Measurements from ENCODE around the gene GNRHR.

The GNRHR gene

GRCh38 chr4:67700116-67700737, 54.0 kb downstream of the GNRHR start:
- peak overlapping the region; percentile 77 for H3K27ac ChIP-seq

GRCh38 chr4:67699603-67700002, 54.6 kb downstream of the GNRHR start:
- H3K27ac ChIP-seq: no peak overlapping the region
- no peak for TF ChIP-seq ZFX (IDR thresholded peaks at IDR 0.05; ENCODE audit: borderline replicate concordance)
- TF ChIP-seq CTCF (IDR thresholded peaks at IDR 0.05): no peak

More at GRCh38 chr4:67700116-67700737, 54.0 kb downstream of the GNRHR start:
- no peak for TF ChIP-seq CTCF (IDR thresholded peaks at IDR 0.05)
- no peak for TF ChIP-seq ZFX (IDR thresholded peaks at IDR 0.05; ENCODE audit: borderline replicate concordance)

- H3K27ac ChIP-seq: no peak overlapping the region
- no peak for TF ChIP-seq CTCF (IDR thresholded peaks at IDR 0.05)
- TF ChIP-seq ZFX (IDR thresholded peaks at IDR 0.05; ENCODE audit: borderline replicate concordance): no peak
These were observed 56.1 kb downstream of the GNRHR start for GRCh38 chr4:67697860-67698687.

GRCh38 chr4:67696061-67696460, 58.1 kb downstream of the GNRHR start:
- no peak for TF ChIP-seq ZFX (IDR thresholded peaks at IDR 0.05; ENCODE audit: borderline replicate concordance)
- no peak overlapping the region for H3K27ac ChIP-seq

- no peak overlapping the region for H3K27ac ChIP-seq
- no peak for TF ChIP-seq ZFX (IDR thresholded peaks at IDR 0.05; ENCODE audit: borderline replicate concordance)
- no peak for TF ChIP-seq CTCF (IDR thresholded peaks at IDR 0.05)
These were observed 59.5 kb downstream of the GNRHR start for GRCh38 chr4:67694662-67695061.

- H3K27ac ChIP-seq: no peak overlapping the region
- no peak for TF ChIP-seq CTCF (IDR thresholded peaks at IDR 0.05)
- TF ChIP-seq ZFX (IDR thresholded peaks at IDR 0.05; ENCODE audit: borderline replicate concordance): no peak
These were observed 62.9 kb downstream of the GNRHR start for GRCh38 chr4:67691328-67691727.

Data from 22Rv1 (cell line).